ENCODE results near the gene FRAS1. TPM values are rescaled to one million over a fixed set of nuclear protein-coding genes. Genes with fewer than 3 reads are reported as not detected.
A peak's percentile ranks its signal among the peaks of the same experiment; 100 is the strongest.

FRAS1 gene
- total and polyA plus RNA-seq, 2 donors (not counting 3 experiments of a cell fraction or from before 2014, with no cell fraction given), result 1.4 to 3.6 TPM

DNA sequence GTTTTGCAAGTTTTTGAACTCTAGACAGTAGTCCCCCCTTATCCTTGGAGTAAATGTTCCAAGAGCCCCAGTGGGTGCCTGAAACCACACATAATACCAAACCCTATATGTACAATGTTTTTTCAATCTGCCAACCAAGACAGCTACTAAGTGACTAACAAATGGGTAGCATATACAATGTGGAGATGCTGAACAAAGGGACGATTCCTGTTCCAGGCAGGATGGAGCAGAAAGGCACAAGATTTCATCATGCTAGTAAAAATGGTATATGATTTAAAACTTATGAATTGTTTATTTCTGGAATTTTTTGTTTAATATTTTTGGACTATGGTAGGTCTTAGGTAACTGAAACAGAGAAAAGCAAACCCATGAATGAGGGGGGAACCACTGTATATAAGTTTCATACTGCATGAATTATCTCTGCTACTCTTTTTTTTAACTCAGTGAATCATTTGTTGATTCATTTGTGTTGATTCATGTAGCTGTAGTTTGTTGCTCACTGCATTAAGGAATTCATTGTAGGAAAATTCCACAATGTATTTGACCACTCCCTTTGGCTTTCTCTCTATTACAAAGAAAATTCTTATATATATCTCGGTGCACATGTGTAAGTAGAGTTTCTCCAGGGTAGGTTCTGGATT, 472.6 kb downstream of the FRAS1 start:
- Histone ChIP-seq H3K27ac (ENCODE audit: insufficient read depth, low read depth, low read length) (no peak overlapping the region), H3K4me3 (replicated peaks in 1 of 3; ENCODE audit: insufficient read depth in 1 of 3, low read depth in 1 of 3, low read length in 3 of 3) (no peak overlapping the region), H4K20me1 (replicated peaks; ENCODE audit: control insufficient read depth, extremely low read depth, insufficient read depth, low read length) (no peaks in the 10 kb centered on the region), H3K27me3 (ENCODE audit: control insufficient read depth in 2 of 2, insufficient read depth in 2 of 2, low read length in 2 of 2) (no peaks in the 10 kb centered on the region), H3K4me2 (ENCODE audit: insufficient read depth, low read length) (no peak overlapping the region), H3K9me3 (replicated peaks; ENCODE audit: control insufficient read depth, insufficient read depth, low read length) (no peaks in the 10 kb centered on the region), H3K4me1 (ENCODE audit: control insufficient read depth, extremely low read depth, insufficient read depth, low read length) (peaks cover 26% of the 10 kb centered on the region), H3K9ac (replicated peaks; ENCODE audit: extremely low read depth, insufficient read depth, low read length) (no peak overlapping the region), H2AFZ (ENCODE audit: low read depth, low read length) (peak overlapping the region; percentile 75), H3K79me2 (ENCODE audit: control insufficient read depth, insufficient read depth, low read length) (no peaks in the 10 kb centered on the region), H3K9me1 (replicated peaks; ENCODE audit: control insufficient read depth, extremely low read depth, insufficient read depth, low read length) (no peaks in the 10 kb centered on the region), H3K36me3 (ENCODE audit: control insufficient read depth in 2 of 2, extremely low read depth in 1 of 2, insufficient read depth in 2 of 2, low read length in 2 of 2) (no peaks in the 10 kb centered on the region)
- TF ChIP-seq FOS (IDR thresholded peaks at IDR 0.05; ENCODE audit: borderline replicate concordance, insufficient read depth, low read length) (peak; percentile 88), JUN (IDR thresholded peaks at IDR 0.05; ENCODE audit: borderline replicate concordance, insufficient read depth, insufficient read length, low read depth) (no peak)
- BruUV-seq (replicated peaks), result no TSS peak
- ChIA-PET CTCF (interaction anchor here (0.6 kb wide), 1 partner anchor 12 kb away, joined by 3 read pairs; no protein-coding TSS in a partner anchor), POLR2A (no interaction called here)
- intact Hi-C loops (cut with micrococcal nuclease) (loop anchor here (2.0 kb wide), 1 partner anchor 39 kb away; no protein-coding TSS in a partner anchor), dilution Hi-C loops (cut with MboI; ENCODE audit: extremely low pct_ligation_motif_present, low sequenced_read_pairs) (no loop called here)
- FAIRE-seq (no peak), DNase-seq (ENCODE audit: low read depth, low spot score) (no peak)

DNA sequence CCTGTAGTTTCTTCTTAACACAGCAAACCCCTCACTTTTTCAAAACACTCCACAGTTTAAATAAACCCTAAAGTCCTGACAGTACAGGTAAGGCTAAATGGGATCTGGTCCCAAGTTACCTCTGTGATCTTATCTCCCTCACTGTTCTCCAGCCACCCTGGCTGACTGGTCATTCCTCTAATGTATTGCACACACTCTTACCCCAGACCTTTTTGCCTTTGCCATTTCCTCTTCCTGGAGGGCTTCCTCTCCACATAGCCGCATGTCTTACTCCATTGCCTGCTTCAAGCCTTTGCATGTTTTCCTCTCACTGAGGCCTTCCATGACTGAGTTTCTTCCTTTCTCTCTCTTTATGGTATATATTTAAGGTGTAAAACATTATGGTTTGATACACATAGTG, 474.9 kb downstream of the FRAS1 start:
- POLR2A ChIA-PET, result no interaction called here
- FAIRE-seq (peak; percentile 37), DNase-seq (ENCODE audit: low read depth, low spot score) (peak; percentile 35)
- TF ChIP-seq EZH2 (IDR thresholded peaks at IDR 0.05; ENCODE audit: borderline replicate concordance, low read depth, low read length, severe bottlenecking) (no peak), GATA2 (IDR thresholded peaks at IDR 0.05; ENCODE audit: insufficient read depth, insufficient read length, low read depth, low read length) (peak; percentile 88), FOS (IDR thresholded peaks at IDR 0.05; ENCODE audit: borderline replicate concordance, insufficient read depth, low read length) (no peak)
- TF ChIP-seq, protein P1, sequence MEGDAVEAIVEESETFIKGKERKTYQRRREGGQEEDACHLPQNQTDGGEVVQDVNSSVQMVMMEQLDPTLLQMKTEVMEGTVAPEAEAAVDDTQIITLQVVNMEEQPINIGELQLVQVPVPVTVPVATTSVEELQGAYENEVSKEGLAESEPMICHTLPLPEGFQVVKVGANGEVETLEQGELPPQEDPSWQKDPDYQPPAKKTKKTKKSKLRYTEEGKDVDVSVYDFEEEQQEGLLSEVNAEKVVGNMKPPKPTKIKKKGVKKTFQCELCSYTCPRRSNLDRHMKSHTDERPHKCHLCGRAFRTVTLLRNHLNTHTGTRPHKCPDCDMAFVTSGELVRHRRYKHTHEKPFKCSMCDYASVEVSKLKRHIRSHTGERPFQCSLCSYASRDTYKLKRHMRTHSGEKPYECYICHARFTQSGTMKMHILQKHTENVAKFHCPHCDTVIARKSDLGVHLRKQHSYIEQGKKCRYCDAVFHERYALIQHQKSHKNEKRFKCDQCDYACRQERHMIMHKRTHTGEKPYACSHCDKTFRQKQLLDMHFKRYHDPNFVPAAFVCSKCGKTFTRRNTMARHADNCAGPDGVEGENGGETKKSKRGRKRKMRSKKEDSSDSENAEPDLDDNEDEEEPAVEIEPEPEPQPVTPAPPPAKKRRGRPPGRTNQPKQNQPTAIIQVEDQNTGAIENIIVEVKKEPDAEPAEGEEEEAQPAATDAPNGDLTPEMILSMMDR (IDR thresholded peaks at IDR 0.05; ENCODE audit: extremely low read depth in 1 of 2, insufficient read depth in 1 of 2, low read depth in 1 of 2, low read length in 2 of 2), result no peak
- peaks cover 26% of the 10 kb centered on the region for H3K4me1 ChIP-seq (ENCODE audit: control insufficient read depth, extremely low read depth, insufficient read depth, low read length)
- H3K79me2 ChIP-seq (ENCODE audit: control insufficient read depth, insufficient read depth, low read length), result no peaks in the 10 kb centered on the region
- H2AFZ ChIP-seq (ENCODE audit: low read depth, low read length), result peak overlapping the region; percentile 53
- peak overlapping the region; percentile 39 for H3K4me2 ChIP-seq (ENCODE audit: insufficient read depth, low read length)
- dilution Hi-C loops (cut with MboI; ENCODE audit: extremely low pct_ligation_motif_present, low sequenced_read_pairs) (no loop called here), intact Hi-C loops (cut with micrococcal nuclease) (no loop called here)
- H4K20me1 ChIP-seq (replicated peaks; ENCODE audit: control insufficient read depth, extremely low read depth, insufficient read depth, low read length), result no peaks in the 10 kb centered on the region
- no peaks in the 10 kb centered on the region for H3K36me3 ChIP-seq (ENCODE audit: control insufficient read depth in 2 of 2, extremely low read depth in 1 of 2, insufficient read depth in 2 of 2, low read length in 2 of 2)
- H3K9me3 ChIP-seq (replicated peaks; ENCODE audit: control insufficient read depth, insufficient read depth, low read length), result no peaks in the 10 kb centered on the region
- BruUV-seq (replicated peaks), result no TSS peak
- no peak overlapping the region for H3K27ac ChIP-seq (ENCODE audit: insufficient read depth, low read depth, low read length)
- no peak overlapping the region for H3K4me3 ChIP-seq (replicated peaks in 1 of 3; ENCODE audit: insufficient read depth in 1 of 3, low read depth in 1 of 3, low read length in 3 of 3)
- CTCF ChIA-PET, result no interaction called here
- H3K9me1 ChIP-seq (replicated peaks; ENCODE audit: control insufficient read depth, extremely low read depth, insufficient read depth, low read length), result no peaks in the 10 kb centered on the region
- no peaks in the 10 kb centered on the region for H3K27me3 ChIP-seq (ENCODE audit: control insufficient read depth in 2 of 2, insufficient read depth in 2 of 2, low read length in 2 of 2)
- H3K9ac ChIP-seq (replicated peaks; ENCODE audit: extremely low read depth, insufficient read depth, low read length), result no peak overlapping the region

All from endothelial cell of umbilical vein (primary cell).